CD4-positive, alpha-beta T cell (primary cell): ENCODE results near the gene NUDT16L1. TPM values are rescaled to one million over a fixed set of nuclear protein-coding genes. Genes with fewer than 3 reads are reported as not detected.

Experiments used
- ATAC-seq: fragments of 200-7000 bp; cut with Tn5 transposase; one replicate; pipeline ENCODE4 v1.10.0; 2022; ENCODE audit warnings: mild to moderate bottlenecking; ENCODE audit not compliant: poor library complexity
- CTCF ChIA-PET: fragments of 350-600 bp; sonication (Branson Sonifier 250); formaldehyde crosslinking; loops from one replicate; lab custom pipeline; 2021; ENCODE audit warnings: antibody characterized with exemption, inconsistent platforms; lab: Charles Lee
- POLR2A ChIA-PET: fragments of 350-600 bp; sonication (Branson Sonifier 250); formaldehyde crosslinking; loops from one replicate; lab custom pipeline; 2021; ENCODE audit warnings: antibody characterized with exemption, inconsistent platforms; lab: Charles Lee
- DNase-seq, 14 experiments: peaks; one replicate each; pipeline ENCODE4 v3.0.0-alpha.2; 2013 to 2020; ENCODE audit warnings: mixed read lengths in 2 of 14
- H3K27ac ChIP-seq, 2 donors: one replicate each; pipeline versions ENCODE4 v1.5.1 to v1.7.0; 2013; ENCODE audit warnings: low read length in 2 of 2, low read depth in 1 of 2, mild to moderate bottlenecking in 1 of 2
- H3K27me3 ChIP-seq, 2 experiments: 1 replicate in 1 of 2; 2 replicates in 1 of 2; pipeline versions ENCODE4 v1.6.1 to v1.7.0; 2013; ENCODE audit warnings: low read length in 2 of 2, control low read depth in 1 of 2, mild to moderate bottlenecking in 1 of 2, moderate library complexity in 1 of 2; ENCODE audit not compliant: insufficient read depth in 2 of 2, control insufficient read depth in 1 of 2
- H3K36me3 ChIP-seq: one replicate; pipeline ENCODE4 v1.6.1; 2013; ENCODE audit warnings: low read length, control low read depth; ENCODE audit not compliant: insufficient read depth
- H3K4me1 ChIP-seq: one replicate; pipeline ENCODE4 v1.6.1; 2013; ENCODE audit warnings: low read length, control low read depth; ENCODE audit not compliant: insufficient read depth
- H3K4me3 ChIP-seq: one replicate; pipeline ENCODE4 v1.5.1; 2013; ENCODE audit warnings: mild to moderate bottlenecking, low read length, moderate library complexity
- H3K9me3 ChIP-seq, 2 experiments: 1 replicate in 1 of 2; 2 replicates in 1 of 2; pipeline versions ENCODE4 v1.6.1 to v1.7.0; 2013; ENCODE audit warnings: low read length in 2 of 2, mild to moderate bottlenecking in 2 of 2, control low read depth in 1 of 2, moderate library complexity in 1 of 2; ENCODE audit not compliant: control insufficient read depth in 1 of 2, insufficient read depth in 1 of 2
- H3K27ac Mint-ChIP-seq: one replicate; pipeline ENCODE4 v1.8.0; 2020; ENCODE audit warnings: mixed read lengths
- H3K27me3 Mint-ChIP-seq: one replicate; pipeline ENCODE4 v1.8.0; 2021; ENCODE audit warnings: mixed read lengths
- H3K36me3 Mint-ChIP-seq: one replicate; pipeline ENCODE4 v1.8.0; 2021; ENCODE audit warnings: low read depth, mixed read lengths
- H3K4me1 Mint-ChIP-seq: one replicate; pipeline ENCODE4 v1.8.0; 2021; ENCODE audit warnings: low read depth, mixed read lengths
- H3K4me3 Mint-ChIP-seq: one replicate; pipeline ENCODE4 v1.8.0; 2020; ENCODE audit warnings: mild to moderate bottlenecking, mixed read lengths
- H3K9me3 Mint-ChIP-seq: one replicate; pipeline ENCODE4 v1.8.0; 2020; ENCODE audit warnings: mixed read lengths
- intact Hi-C, 2 experiments: fragments of 100-400 bp; cut with DNase I in 1 of 2; cut with micrococcal nuclease in 1 of 2; formaldehyde crosslinking; loops; one replicate each; pipeline versions ENCODE4 v1.15.1 to v1.9.0; 2023 to 2025; cut with DNase I, micrococcal nuclease
- total RNA-seq, 174 experiments: library from RNA in 2 of 174; stranded (reverse) in 2 of 174; gene quantifications; one replicate each; pipeline ENCODE4 v1.2.3 and lab custom pipeline; 2021 to 2026
- TF ChIP-seq, protein P1 (sequence below): fragments of 200-600 bp; IDR thresholded peaks from one replicate; pipeline ENCODE4 v1.8.0; 2022; ENCODE audit warnings: antibody characterized with exemption, mild to moderate bottlenecking

The NUDT16L1 gene
- total RNA-seq, 2 experiments from 2014 or later: 75.2 to 78.9 TPM

DNA sequence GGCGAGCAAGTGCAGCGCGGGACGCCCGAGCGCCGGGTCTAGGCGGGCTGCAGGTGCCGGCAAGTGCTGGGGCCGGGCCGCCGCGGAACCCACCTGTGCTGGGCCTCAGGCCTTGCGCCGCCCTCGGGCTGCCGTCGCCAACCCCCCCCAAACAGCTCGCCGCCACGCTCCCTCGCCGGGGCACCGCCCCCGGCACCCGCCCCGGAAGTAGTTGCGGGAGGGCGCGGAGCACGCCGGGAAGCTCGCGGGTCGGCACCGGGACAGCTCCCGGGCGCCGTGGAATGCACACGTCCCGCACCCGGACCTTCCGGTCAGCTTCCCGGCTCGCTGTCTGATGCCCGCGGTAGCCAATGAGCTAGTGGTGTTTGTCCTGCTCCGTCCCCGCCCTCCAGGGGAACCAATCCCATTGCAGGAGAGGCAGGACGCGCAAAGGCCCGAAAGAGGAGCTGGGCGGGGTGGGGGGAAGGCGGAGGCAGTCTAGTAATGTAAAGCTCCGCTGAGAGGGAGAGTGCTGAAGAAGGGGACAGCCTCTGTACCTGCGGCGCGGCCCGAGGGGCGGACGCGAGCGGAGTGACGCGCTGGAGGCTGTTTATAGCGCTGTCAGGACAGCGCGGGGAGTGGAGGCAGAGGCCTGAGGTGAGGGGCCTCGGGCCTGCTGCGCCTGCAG is 40.8 kb downstream of the NUDT16L1 start, which contains the start of the genes ANKS3 and DNAAF8:
Gene ANKS3, minus strand, starts transcription at position 209 of the 667 bp plus-strand sequence. CDS start 4,122 bp downstream, outside the sequence.
Gene DNAAF8, plus strand, starts transcription at position 475 of the 667 bp plus-strand sequence. CDS start 1,978 bp downstream, outside the sequence.
- intact Hi-C loops: loop anchor here (1.0 to 10.0 kb wide), 9 partner anchors 33 to 341 kb away; partner anchors contain the start of genes ROGDI (in 2 of the 2), ZNF500 (in 2 of the 2), ALG1 (in 1 of the 2) and GLYR1 (in 1 of the 2)
- CTCF ChIA-PET: interaction anchor here (0.9 to 1.6 kb wide), 6 partner anchors 40 to 480 kb away, joined by 3 to 7 read pairs (median 4); partner anchors contain the start of genes CDIP1, MGRN1 and ROGDI
- Mint-ChIP-seq H3K36me3 (peaks cover 19% of the 10 kb centered on the region), H3K27ac (peak within 1 kb of the TSS; percentile 90), H3K27me3 (no peaks in the 10 kb centered on the region), H3K9me3 (no peaks in the 10 kb centered on the region), H3K4me3 (peak within 1 kb of the TSS; percentile 98), H3K4me1 (peaks cover 31% of the 10 kb centered on the region)
- Histone ChIP-seq H3K4me3 (peak within 1 kb of the TSS; percentile 99), H3K9me3 (no peaks in the 10 kb centered on the region), H3K4me1 (peaks cover 21% of the 10 kb centered on the region), H3K27me3 (no peaks in the 10 kb centered on the region), H3K27ac (peak within 1 kb of the TSS; percentile 68 to 85), H3K36me3 (peaks cover 8% of the 10 kb centered on the region)
- POLR2A ChIA-PET: interaction anchor here (0.6 to 3.0 kb wide), 27 partner anchors 9 to 480 kb away, joined by 3 to 61 read pairs (median 4); partner anchors contain the start of genes CDIP1, GLYR1, MGRN1 and NAGPA
- TF ChIP-seq, protein P1, sequence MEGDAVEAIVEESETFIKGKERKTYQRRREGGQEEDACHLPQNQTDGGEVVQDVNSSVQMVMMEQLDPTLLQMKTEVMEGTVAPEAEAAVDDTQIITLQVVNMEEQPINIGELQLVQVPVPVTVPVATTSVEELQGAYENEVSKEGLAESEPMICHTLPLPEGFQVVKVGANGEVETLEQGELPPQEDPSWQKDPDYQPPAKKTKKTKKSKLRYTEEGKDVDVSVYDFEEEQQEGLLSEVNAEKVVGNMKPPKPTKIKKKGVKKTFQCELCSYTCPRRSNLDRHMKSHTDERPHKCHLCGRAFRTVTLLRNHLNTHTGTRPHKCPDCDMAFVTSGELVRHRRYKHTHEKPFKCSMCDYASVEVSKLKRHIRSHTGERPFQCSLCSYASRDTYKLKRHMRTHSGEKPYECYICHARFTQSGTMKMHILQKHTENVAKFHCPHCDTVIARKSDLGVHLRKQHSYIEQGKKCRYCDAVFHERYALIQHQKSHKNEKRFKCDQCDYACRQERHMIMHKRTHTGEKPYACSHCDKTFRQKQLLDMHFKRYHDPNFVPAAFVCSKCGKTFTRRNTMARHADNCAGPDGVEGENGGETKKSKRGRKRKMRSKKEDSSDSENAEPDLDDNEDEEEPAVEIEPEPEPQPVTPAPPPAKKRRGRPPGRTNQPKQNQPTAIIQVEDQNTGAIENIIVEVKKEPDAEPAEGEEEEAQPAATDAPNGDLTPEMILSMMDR: no peak
- ATAC-seq (peak; percentile 76), DNase-seq (peak; percentile 57 to 90 (median 72))

DNA sequence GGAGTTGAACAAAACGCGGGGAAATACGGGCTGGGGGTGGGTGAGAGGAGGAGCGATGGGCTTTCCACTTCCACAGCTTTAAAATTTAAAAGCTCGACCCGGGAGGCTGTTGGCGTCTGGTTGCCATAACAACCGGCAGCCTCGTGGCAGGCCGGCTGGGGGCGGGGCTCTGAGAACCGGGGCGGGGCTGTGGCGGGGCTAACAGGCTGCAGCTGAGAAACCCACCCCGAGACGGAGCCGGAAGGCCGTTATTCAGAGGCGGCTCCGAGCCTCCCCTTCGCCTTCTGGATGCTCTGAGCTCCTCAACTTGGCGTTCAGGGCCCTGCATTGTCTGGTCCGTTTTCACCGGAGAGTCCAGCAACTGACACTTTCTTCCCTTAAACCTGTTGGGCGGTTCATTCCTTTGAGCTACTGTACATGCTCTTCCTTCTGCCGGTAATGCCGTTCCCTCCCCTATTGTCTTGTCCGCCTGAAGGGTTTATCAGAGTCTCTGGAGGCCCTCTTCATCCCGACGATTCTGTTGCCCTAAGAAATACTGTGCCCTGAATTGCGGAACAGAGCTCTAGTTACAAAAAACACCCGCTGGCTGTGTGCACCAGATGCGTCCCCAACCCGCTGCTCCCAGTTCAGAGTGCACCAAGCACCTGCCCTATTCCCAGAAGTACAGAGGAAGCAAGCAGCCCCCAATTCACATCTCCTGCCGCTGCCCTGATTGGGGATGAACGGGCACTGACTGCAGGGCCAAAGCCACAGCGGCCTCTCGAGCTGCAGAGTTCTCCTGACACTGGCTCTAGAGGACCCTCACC is 41.6 kb downstream of the NUDT16L1 start:
- peak overlapping the region; percentile 99 for H3K4me3 ChIP-seq
- intact Hi-C loops: loop anchor here (1.0 to 10.0 kb wide), 9 partner anchors 32 to 340 kb away; partner anchors contain the start of genes ROGDI (in 2 of the 2), ZNF500 (in 2 of the 2), ALG1 (in 1 of the 2) and GLYR1 (in 1 of the 2)
- Mint-ChIP-seq H3K36me3 (peaks cover 13% of the 10 kb centered on the region), H3K27me3 (no peaks in the 10 kb centered on the region), H3K4me1 (peaks cover 31% of the 10 kb centered on the region), H3K27ac (peak overlapping the region; percentile 90), H3K9me3 (no peaks in the 10 kb centered on the region), H3K4me3 (peak overlapping the region; percentile 98)
- TF ChIP-seq, protein P1: no peak
- ChIA-PET CTCF (interaction anchor here (0.9 to 1.6 kb wide), 6 partner anchors 41 to 481 kb away, joined by 3 to 7 read pairs (median 4); partner anchors contain the start of genes CDIP1, MGRN1 and ROGDI), POLR2A (interaction anchor here (0.6 to 3.0 kb wide), 26 partner anchors 10 to 481 kb away, joined by 3 to 61 read pairs (median 4); partner anchors contain the start of genes GLYR1, MGRN1, NAGPA and NUDT16L1)
- no peaks in the 10 kb centered on the region for H3K27me3 ChIP-seq
- ATAC-seq (peak; percentile 75), DNase-seq (peak; percentile 88 to 98 (median 94))
- H3K36me3 ChIP-seq: peaks cover 2% of the 10 kb centered on the region
- H3K4me1 ChIP-seq: peaks cover 21% of the 10 kb centered on the region
- no peaks in the 10 kb centered on the region for H3K9me3 ChIP-seq
- peak overlapping the region; percentile 68 to 85 for H3K27ac ChIP-seq

DNA sequence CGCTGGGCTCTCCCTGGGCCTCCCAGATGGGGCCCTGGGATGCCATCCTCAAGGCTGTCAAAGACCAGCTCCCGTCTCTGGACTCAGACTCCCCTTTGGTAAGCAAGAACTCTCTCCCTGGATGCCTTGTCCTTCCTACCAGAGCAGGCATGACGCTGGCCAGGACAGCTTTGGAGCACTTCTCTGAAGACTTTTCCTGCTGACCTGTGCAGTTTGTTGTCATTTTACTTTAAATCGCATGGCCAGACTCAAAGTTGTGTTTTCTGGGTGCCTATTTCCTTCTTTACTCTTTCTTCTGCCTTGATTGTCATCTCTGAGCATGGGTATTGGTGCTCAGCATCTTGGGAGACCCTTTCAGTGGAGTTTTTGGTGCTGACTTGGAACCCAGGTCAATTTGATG is 43.2 kb downstream of the NUDT16L1 start:
- intact Hi-C loops: loop anchor here in 1 of 2 experiments (10.0 kb wide), 3 partner anchors 218 to 338 kb away; partner anchors contain the start of genes ALG1, NAGPA and SEC14L5
- no peak overlapping the region for H3K4me3 Mint-ChIP-seq

More for the DNA sequence above, 43.2 kb downstream of the NUDT16L1 start:
- H3K4me3 ChIP-seq: no peak overlapping the region
- no peaks in the 10 kb centered on the region for H3K36me3 ChIP-seq
- H3K27ac ChIP-seq: no peak overlapping the region
- DNase-seq (no peak), ATAC-seq (no peak)
- peak overlapping the region; percentile 36 for H3K27ac Mint-ChIP-seq
- no peaks in the 10 kb centered on the region for H3K9me3 Mint-ChIP-seq
- TF ChIP-seq, protein P1: no peak
- H3K36me3 Mint-ChIP-seq: peaks cover 6% of the 10 kb centered on the region
- peaks cover 21% of the 10 kb centered on the region for H3K4me1 ChIP-seq
- ChIA-PET POLR2A (no interaction called here), CTCF (no interaction called here)
- no peaks in the 10 kb centered on the region for H3K9me3 ChIP-seq
- peaks cover 31% of the 10 kb centered on the region for H3K4me1 Mint-ChIP-seq
- no peaks in the 10 kb centered on the region for H3K27me3 Mint-ChIP-seq
- no peaks in the 10 kb centered on the region for H3K27me3 ChIP-seq
